ENCODE measurements around the gene DEPDC1. TPM values are rescaled to one million over a fixed set of nuclear protein-coding genes. Genes with fewer than 3 reads are reported as not detected.

The DEPDC1 gene
- total RNA-seq, 1 experiment from 2014 or later: 26.1 TPM

- no peaks in the 10 kb centered on the region for H3K23me2 ChIP-seq (ENCODE audit: insufficient read length, low read depth, low read length, poor library complexity, severe bottlenecking)
- no peak overlapping the region for H4K91ac ChIP-seq (ENCODE audit: insufficient read length, low read depth, low read length)
These were observed 6.2 kb upstream of the DEPDC1 start for GRCh38 chr1:68503085-68503484.

More at GRCh38 chr1:68503085-68503484, 6.2 kb upstream of the DEPDC1 start:
- Mint-ChIP-seq H3K27me3 (ENCODE audit: low read depth) (peaks cover 2% of the 10 kb centered on the region), H3K4me1 (no peaks in the 10 kb centered on the region), H3K27ac (no peak overlapping the region), H3K36me3 (ENCODE audit: insufficient read depth in 1 of 3, low read depth in 3 of 3) (peaks cover 5 to 24% (median 11%) of the 10 kb centered on the region in 3 experiments; a peak in 5 of 7 replicates), H3K9me3 (peaks cover 22 to 34% of the 10 kb centered on the region in 2 experiments), H3K4me3 (no peak overlapping the region)
- no peak overlapping the region for H2AK5ac ChIP-seq (ENCODE audit: insufficient read length, low read length)
- no peaks in the 10 kb centered on the region for H4K20me1 ChIP-seq (ENCODE audit: control insufficient read depth, insufficient read depth, insufficient read length)
- H3K4me2 ChIP-seq (ENCODE audit: insufficient read depth, insufficient read length, low read length): no peak overlapping the region
- no peak overlapping the region for H3K14ac ChIP-seq (ENCODE audit: insufficient read depth, low read length)
- H3K18ac ChIP-seq (ENCODE audit: insufficient read length, low read depth, low read length): no peak overlapping the region
- H3K56ac ChIP-seq (ENCODE audit: insufficient read length, low read depth, low read length): no peak overlapping the region
- H2BK120ac ChIP-seq (ENCODE audit: low read depth, low read length, poor library complexity, severe bottlenecking): no peak overlapping the region
- H3K4ac ChIP-seq (ENCODE audit: low read depth, low read length): no peak overlapping the region
- H2AFZ ChIP-seq (ENCODE audit: low read length): no peak overlapping the region
- no peaks in the 10 kb centered on the region for H3K79me1 ChIP-seq (ENCODE audit: insufficient read depth, low read depth, low read length, poor library complexity, severe bottlenecking)
- TF ChIP-seq CTCF (conservative IDR thresholded peaks at IDR 0.05): no peak
- no peak overlapping the region for H4K5ac ChIP-seq (ENCODE audit: insufficient read length, low read depth, low read length)
- H3K9ac ChIP-seq (ENCODE audit: extremely low read depth, insufficient read length, low read length): no peak overlapping the region
- no peak overlapping the region for H2BK5ac ChIP-seq (ENCODE audit: insufficient read length, low read length)
- H3K4me1 ChIP-seq (ENCODE audit: insufficient read depth, low read length): no peaks in the 10 kb centered on the region
- H3K27me3 ChIP-seq (ENCODE audit: insufficient read depth, low read length): no peaks in the 10 kb centered on the region
- no peak overlapping the region for H3K23ac ChIP-seq (ENCODE audit: insufficient read length, low read depth, low read length)
- H3T11ph ChIP-seq (ENCODE audit: low read length): no peak overlapping the region
- H2BK15ac ChIP-seq (ENCODE audit: low read depth, low read length): no peak overlapping the region
- H3K9me3 ChIP-seq (ENCODE audit: control insufficient read depth, low read depth, low read length): no peaks in the 10 kb centered on the region
- H2BK20ac ChIP-seq (ENCODE audit: low read depth, low read length, poor library complexity, severe bottlenecking): no peak overlapping the region
- H3K27ac ChIP-seq (ENCODE audit: insufficient read length, low read depth, low read length): no peak overlapping the region
- H4K8ac ChIP-seq (replicated peaks; ENCODE audit: insufficient read length, low read depth, low read length): no peak overlapping the region
- H2BK12ac ChIP-seq (ENCODE audit: insufficient read length, low read depth, low read length): no peak overlapping the region
- no peak for DNase-seq
- no peaks in the 10 kb centered on the region for H3K79me2 ChIP-seq (ENCODE audit: insufficient read depth, low read length)

All from H9 (cell line).